GM06990 (cell line): ENCODE data around the gene PLXND1.

ENCODE experiments used
- DNase-seq: peaks from one replicate; pipeline ENCODE4 v3.0.0-alpha.2; 2011; ENCODE audit not compliant: insufficient read length; ENCODE audit errors: extremely low read depth
- H3K27me3 ChIP-seq: replicated peaks from 2 replicates; pipeline ENCODE4 v1.6.0; 2011; ENCODE audit warnings: low read length; ENCODE audit not compliant: control insufficient read depth, insufficient read depth
- H3K36me3 ChIP-seq: 2 replicates; pipeline ENCODE4 v1.5.1; 2011; ENCODE audit warnings: low read length; ENCODE audit not compliant: control insufficient read depth, insufficient read depth
- H3K4me3 ChIP-seq: replicated peaks from 2 replicates; pipeline ENCODE4 v1.5.1; 2011; ENCODE audit warnings: low read depth, mild to moderate bottlenecking, control low read depth, low read length
- CTCF ChIP-seq: IDR thresholded peaks from 2 replicates; pipeline ENCODE4 v1.5.1; 2011; ENCODE audit warnings: low read length, control low read depth, mild to moderate bottlenecking, inconsistent platforms; ENCODE audit not compliant: insufficient read depth, poor library complexity, severe bottlenecking

PLXND1 gene

GRCh38 chr3:129599073-129599472, 7.4 kb downstream of the PLXND1 start:
- DNase-seq: no peak

GRCh38 chr3:129598484-129598883, 8.0 kb downstream of the PLXND1 start:
- no peak for DNase-seq
- Histone ChIP-seq H3K4me3 (no peak overlapping the region), H3K36me3 (no peaks in the 10 kb centered on the region), H3K27me3 (peaks cover 4% of the 10 kb centered on the region)
- no peak for TF ChIP-seq CTCF

More at GRCh38 chr3:129599073-129599472, 7.4 kb downstream of the PLXND1 start:
- H3K27me3 ChIP-seq: peaks cover 4% of the 10 kb centered on the region; the same call in 1 of the 2 replicates
- no peaks in the 10 kb centered on the region for H3K36me3 ChIP-seq
- H3K4me3 ChIP-seq: no peak overlapping the region
- TF ChIP-seq CTCF: no peak

- no peaks in the 10 kb centered on the region for H3K36me3 ChIP-seq
- TF ChIP-seq CTCF: no peak
- no peak for DNase-seq
- peaks cover 4% of the 10 kb centered on the region for H3K27me3 ChIP-seq
- H3K4me3 ChIP-seq: no peak overlapping the region
These were observed 8.5 kb downstream of the PLXND1 start for GRCh38 chr3:129598000-129598381.

GRCh38 chr3:129597087-129597999, 9.1 kb downstream of the PLXND1 start:
- no peak overlapping the region for H3K4me3 ChIP-seq
- no peak for DNase-seq
- no peaks in the 10 kb centered on the region for H3K36me3 ChIP-seq
- no peak for TF ChIP-seq CTCF
- peaks cover 4% of the 10 kb centered on the region for H3K27me3 ChIP-seq

GRCh38 chr3:129596194-129597086, 10.0 kb downstream of the PLXND1 start:
- Histone ChIP-seq H3K27me3 (peaks cover 2% of the 10 kb centered on the region), H3K36me3 (no peaks in the 10 kb centered on the region), H3K4me3 (no peak overlapping the region)
- no peak for DNase-seq
- no peak for TF ChIP-seq CTCF
